ENCODE results near the gene KCNK5.

DNA sequence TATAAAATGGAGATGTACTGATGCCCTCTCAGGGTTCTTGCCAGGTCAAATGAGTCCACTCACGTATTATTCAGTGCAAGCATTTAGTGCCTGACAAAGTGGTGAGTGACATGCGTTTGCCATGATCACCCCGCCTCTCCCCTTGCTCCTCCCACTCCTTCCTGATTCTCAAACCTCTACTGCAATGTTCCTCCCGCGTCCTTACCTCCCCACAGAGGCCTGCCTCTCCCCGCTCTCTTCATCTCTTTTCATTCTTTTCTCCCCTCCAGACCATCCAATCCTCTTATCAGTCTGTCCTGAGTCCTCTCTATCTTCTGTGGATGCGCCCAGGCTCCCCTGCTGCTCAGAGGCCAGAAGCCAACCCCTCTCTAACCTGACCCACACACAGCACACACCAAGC lies 40.7 kb downstream of the KCNK5 start:
- TF ChIP-seq, protein P1, sequence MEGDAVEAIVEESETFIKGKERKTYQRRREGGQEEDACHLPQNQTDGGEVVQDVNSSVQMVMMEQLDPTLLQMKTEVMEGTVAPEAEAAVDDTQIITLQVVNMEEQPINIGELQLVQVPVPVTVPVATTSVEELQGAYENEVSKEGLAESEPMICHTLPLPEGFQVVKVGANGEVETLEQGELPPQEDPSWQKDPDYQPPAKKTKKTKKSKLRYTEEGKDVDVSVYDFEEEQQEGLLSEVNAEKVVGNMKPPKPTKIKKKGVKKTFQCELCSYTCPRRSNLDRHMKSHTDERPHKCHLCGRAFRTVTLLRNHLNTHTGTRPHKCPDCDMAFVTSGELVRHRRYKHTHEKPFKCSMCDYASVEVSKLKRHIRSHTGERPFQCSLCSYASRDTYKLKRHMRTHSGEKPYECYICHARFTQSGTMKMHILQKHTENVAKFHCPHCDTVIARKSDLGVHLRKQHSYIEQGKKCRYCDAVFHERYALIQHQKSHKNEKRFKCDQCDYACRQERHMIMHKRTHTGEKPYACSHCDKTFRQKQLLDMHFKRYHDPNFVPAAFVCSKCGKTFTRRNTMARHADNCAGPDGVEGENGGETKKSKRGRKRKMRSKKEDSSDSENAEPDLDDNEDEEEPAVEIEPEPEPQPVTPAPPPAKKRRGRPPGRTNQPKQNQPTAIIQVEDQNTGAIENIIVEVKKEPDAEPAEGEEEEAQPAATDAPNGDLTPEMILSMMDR (IDR thresholded peaks at IDR 0.05; ENCODE audit: borderline replicate concordance, extremely low read depth, low read length, poor library complexity, severe bottlenecking) = no peak
- TF ChIP-seq EZH2 (IDR thresholded peaks at IDR 0.05; ENCODE audit: borderline replicate concordance, low read depth, low read length, severe bottlenecking) = no peak
